GM19397 (cell line): ENCODE results near the gene ECT2L.

Experiments used
- ATAC-seq: cut with Tn5 transposase; IDR thresholded peaks from one replicate; pipeline ENCODE4 v1.9.1; 2021; ENCODE audit warnings: mild to moderate bottlenecking, moderate library complexity; ENCODE audit not compliant: unreplicated experiment

ECT2L gene

GRCh38 chr6:138795809-138796603 lies at the start of gene ECT2L:
TSS of gene ECT2L (plus strand) at chr6:138796087. CDS start at chr6:138813275, 17,188 bp downstream.
- ATAC-seq = no peak

- ATAC-seq = no peak
Observed at GRCh38 chr6:138752017-138752416, 43.9 kb upstream of the ECT2L start.

GRCh38 chr6:138757136-138757535 lies 38.8 kb upstream of the ECT2L start:
- ATAC-seq = no peak

- ATAC-seq = no peak
Observed at GRCh38 chr6:138765896-138766655, 29.8 kb upstream of the ECT2L start.

- no peak for ATAC-seq
Observed at GRCh38 chr6:138769102-138769676, 26.7 kb upstream of the ECT2L start.

- ATAC-seq = no peak
Observed at GRCh38 chr6:138772596-138773176, 23.2 kb upstream of the ECT2L start.

GRCh38 chr6:138773177-138774091 lies 22.5 kb upstream of the ECT2L start, which contains the start of gene CCDC28A:
TSS of gene CCDC28A (plus strand) at chr6:138773769. CDS start at chr6:138776121, 2,352 bp downstream.
- ATAC-seq = peak; percentile 92

GRCh38 chr6:138774370-138774769 lies 21.5 kb upstream of the ECT2L start:
- ATAC-seq = no peak

- no peak for ATAC-seq
Observed at GRCh38 chr6:138776659-138777058, 19.2 kb upstream of the ECT2L start.

- ATAC-seq = no peak
Observed at GRCh38 chr6:138778331-138778730, 17.6 kb upstream of the ECT2L start.

- no peak for ATAC-seq
Observed at GRCh38 chr6:138782243-138782642, 13.6 kb upstream of the ECT2L start.

- no peak for ATAC-seq
Observed at GRCh38 chr6:138785079-138785478, 10.8 kb upstream of the ECT2L start.

GRCh38 chr6:138785980-138786379 lies 9.9 kb upstream of the ECT2L start:
- ATAC-seq = no peak

GRCh38 chr6:138787138-138787537 lies 8.7 kb upstream of the ECT2L start:
- ATAC-seq = no peak

GRCh38 chr6:138796771-138797170 lies 884 bp downstream of the ECT2L start:
- ATAC-seq = no peak

GRCh38 chr6:138797806-138798446 lies 2.0 kb downstream of the ECT2L start:
- ATAC-seq = no peak

GRCh38 chr6:138800377-138801150 lies 4.7 kb downstream of the ECT2L start:
- no peak for ATAC-seq

- no peak for ATAC-seq
Observed at GRCh38 chr6:138803331-138803730, 7.4 kb downstream of the ECT2L start.

GRCh38 chr6:138803861-138804260 lies 8.0 kb downstream of the ECT2L start:
- ATAC-seq = no peak
